ENCODE measurements around the gene PCLAF. TPM values are rescaled to one million over a fixed set of nuclear protein-coding genes. Genes with fewer than 3 reads are reported as not detected.
"Not testable (repeated sequence)": the region's sequence is repeated elsewhere in the genome, so short reads cannot be mapped to it uniquely, and the experiment has no call there.

The PCLAF gene
- total and polyA plus RNA-seq, 9 donors, result 17.3 to 58.3 (median 42.0) TPM

GRCh38 chr15:64331668-64332067 is 49.6 kb downstream of the PCLAF start:
- not testable (repeated sequence) for H3K4me1 ChIP-seq (ENCODE audit: control insufficient read depth, insufficient read depth, low read length); H3K27ac ChIP-seq (ENCODE audit: low read length); H3K27me3 ChIP-seq (ENCODE audit: control insufficient read depth, insufficient read depth, low read length); H3K9me3 ChIP-seq (replicated peaks; ENCODE audit: control insufficient read depth, low read depth, low read length); H3K36me3 ChIP-seq (ENCODE audit: control insufficient read depth, insufficient read depth, low read length); H3K4me3 ChIP-seq (ENCODE audit: low read length); DNase-seq
- WGBS (ENCODE audit: insufficient coverage), result no CpG with 5 or more reads among the region's 3 CpGs

GRCh38 chr15:64326975-64327374 is 54.3 kb downstream of the PCLAF start:
- H3K27me3 ChIP-seq (ENCODE audit: control insufficient read depth, insufficient read depth, low read length); H3K4me1 ChIP-seq (ENCODE audit: control insufficient read depth, insufficient read depth, low read length); H3K36me3 ChIP-seq (ENCODE audit: control insufficient read depth, insufficient read depth, low read length); H3K9me3 ChIP-seq (replicated peaks; ENCODE audit: control insufficient read depth, low read depth, low read length); H3K4me3 ChIP-seq (ENCODE audit: low read length); H3K27ac ChIP-seq (ENCODE audit: low read length); DNase-seq: not testable (repeated sequence)
- WGBS (ENCODE audit: insufficient coverage), result 32% methylated on average over 2 of the region's 15 CpGs

- not testable (repeated sequence) for DNase-seq; H3K9me3 ChIP-seq (replicated peaks; ENCODE audit: control insufficient read depth, low read depth, low read length); H3K36me3 ChIP-seq (ENCODE audit: control insufficient read depth, insufficient read depth, low read length); H3K4me3 ChIP-seq (ENCODE audit: low read length); H3K27ac ChIP-seq (ENCODE audit: low read length); H3K4me1 ChIP-seq (ENCODE audit: control insufficient read depth, insufficient read depth, low read length); H3K27me3 ChIP-seq (ENCODE audit: control insufficient read depth, insufficient read depth, low read length)
- WGBS (ENCODE audit: insufficient coverage), result 100% methylated on average over 1 of the region's 20 CpGs
Observed at GRCh38 chr15:64326458-64326857, 54.8 kb downstream of the PCLAF start.

GRCh38 chr15:64324165-64324877 is 56.9 kb downstream of the PCLAF start:
- Histone ChIP-seq H3K4me1 (ENCODE audit: control insufficient read depth, insufficient read depth, low read length) (no peaks in the 10 kb centered on the region), H3K36me3 (ENCODE audit: control insufficient read depth, insufficient read depth, low read length) (no peaks in the 10 kb centered on the region), H3K27ac (ENCODE audit: low read length) (no peak overlapping the region), H3K9me3 (replicated peaks; ENCODE audit: control insufficient read depth, low read depth, low read length) (no peaks in the 10 kb centered on the region), H3K4me3 (ENCODE audit: low read length) (no peak overlapping the region), H3K27me3 (ENCODE audit: control insufficient read depth, insufficient read depth, low read length) (no peaks in the 10 kb centered on the region)
- no peak for DNase-seq
- WGBS (ENCODE audit: insufficient coverage), result 100% methylated on average over 2 of the region's 5 CpGs

GRCh38 chr15:64315216-64315615 is 66.0 kb downstream of the PCLAF start:
- 85% methylated on average over 2 of the region's 4 CpGs for WGBS (ENCODE audit: insufficient coverage)
- no peak for DNase-seq
- Histone ChIP-seq H3K4me1 (ENCODE audit: control insufficient read depth, insufficient read depth, low read length) (no peaks in the 10 kb centered on the region), H3K36me3 (ENCODE audit: control insufficient read depth, insufficient read depth, low read length) (no peaks in the 10 kb centered on the region), H3K27me3 (ENCODE audit: control insufficient read depth, insufficient read depth, low read length) (no peaks in the 10 kb centered on the region), H3K9me3 (replicated peaks; ENCODE audit: control insufficient read depth, low read depth, low read length) (no peaks in the 10 kb centered on the region), H3K4me3 (ENCODE audit: low read length) (no peak overlapping the region), H3K27ac (ENCODE audit: low read length) (no peak overlapping the region)

GRCh38 chr15:64314456-64314855 is 66.8 kb downstream of the PCLAF start:
- WGBS (ENCODE audit: insufficient coverage), result no CpG with 5 or more reads among the region's 3 CpGs
- H3K9me3 ChIP-seq (replicated peaks; ENCODE audit: control insufficient read depth, low read depth, low read length), result no peaks in the 10 kb centered on the region
- H3K27me3 ChIP-seq (ENCODE audit: control insufficient read depth, insufficient read depth, low read length), result no peaks in the 10 kb centered on the region
- DNase-seq, result peak; percentile 5
- H3K4me3 ChIP-seq (ENCODE audit: low read length), result no peak overlapping the region
- no peak overlapping the region for H3K27ac ChIP-seq (ENCODE audit: low read length)
- no peaks in the 10 kb centered on the region for H3K36me3 ChIP-seq (ENCODE audit: control insufficient read depth, insufficient read depth, low read length)
- H3K4me1 ChIP-seq (ENCODE audit: control insufficient read depth, insufficient read depth, low read length), result no peaks in the 10 kb centered on the region

Other genes starting within 250 kb of the PCLAF start
- 0.49 TPM for gene SNX22, start 229.7 kb downstream of the PCLAF start, total RNA-seq
- 1 to 10 TPM in 1 of 8 donors, under 1 TPM in 7; 0.52 to 1.0 (median 0.73) TPM for gene SNX22, start 229.7 kb downstream of the PCLAF start, polyA plus RNA-seq (ENCODE audit: insufficient read depth in 1 of 8, insufficient read length in 8 of 8, low replicate concordance in 1 of 8)
- 364 TPM for gene PPIB, start 218.4 kb downstream of the PCLAF start, total RNA-seq
- 100 to 1,000 TPM; 265 to 490 (median 332) TPM for gene PPIB, start 218.4 kb downstream of the PCLAF start, polyA plus RNA-seq (ENCODE audit: insufficient read depth in 1 of 8, insufficient read length in 8 of 8, low replicate concordance in 1 of 8)
- gene CSNK1G1, start 25.3 kb downstream of the PCLAF start, total RNA-seq, result 15.5 TPM
- gene CSNK1G1, start 25.3 kb downstream of the PCLAF start, polyA plus RNA-seq (ENCODE audit: insufficient read depth in 1 of 8, insufficient read length in 8 of 8, low replicate concordance in 1 of 8), result 10 to 100 TPM in 5 of 8 donors, 1 to 10 TPM in 3; 5.8 to 11.8 (median 10.7) TPM
- gene TRIP4, start 6.4 kb upstream of the PCLAF start, total RNA-seq, result 15.8 TPM
- 10 to 100 TPM; 24.2 to 28.0 (median 27.1) TPM for gene TRIP4, start 6.4 kb upstream of the PCLAF start, polyA plus RNA-seq (ENCODE audit: insufficient read depth in 1 of 8, insufficient read length in 8 of 8, low replicate concordance in 1 of 8)
- 12.1 TPM for gene ZNF609, start 79.1 kb upstream of the PCLAF start, total RNA-seq
- gene ZNF609, start 79.1 kb upstream of the PCLAF start, polyA plus RNA-seq (ENCODE audit: insufficient read depth in 1 of 8, insufficient read length in 8 of 8, low replicate concordance in 1 of 8), result 10 to 100 TPM; 12.3 to 20.8 (median 17.2) TPM